ENCODE measurements around the gene SLCO4A1.

Gene SLCO4A1

DNA sequence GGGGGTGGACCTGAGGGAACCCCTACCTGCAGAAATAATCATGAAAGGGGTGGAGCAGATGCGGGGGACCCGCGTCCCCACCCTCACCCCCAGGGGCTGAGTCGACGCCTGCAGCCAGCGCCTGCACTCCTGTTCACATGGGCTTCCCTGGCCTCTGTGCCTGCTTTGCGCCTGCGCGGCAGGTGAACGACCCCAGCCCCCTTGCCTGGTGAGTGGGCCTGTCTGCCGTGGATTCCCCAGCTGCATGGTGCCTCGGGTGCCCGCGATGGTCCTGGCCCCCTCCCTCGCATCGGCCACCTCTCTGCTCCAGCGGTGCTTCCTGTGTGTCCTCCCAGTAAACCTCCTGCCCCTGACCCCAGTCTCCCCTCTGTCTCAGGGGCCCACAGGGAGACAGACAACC, 47.6 kb downstream of the SLCO4A1 start:
- DNase-seq: no peak

DNA sequence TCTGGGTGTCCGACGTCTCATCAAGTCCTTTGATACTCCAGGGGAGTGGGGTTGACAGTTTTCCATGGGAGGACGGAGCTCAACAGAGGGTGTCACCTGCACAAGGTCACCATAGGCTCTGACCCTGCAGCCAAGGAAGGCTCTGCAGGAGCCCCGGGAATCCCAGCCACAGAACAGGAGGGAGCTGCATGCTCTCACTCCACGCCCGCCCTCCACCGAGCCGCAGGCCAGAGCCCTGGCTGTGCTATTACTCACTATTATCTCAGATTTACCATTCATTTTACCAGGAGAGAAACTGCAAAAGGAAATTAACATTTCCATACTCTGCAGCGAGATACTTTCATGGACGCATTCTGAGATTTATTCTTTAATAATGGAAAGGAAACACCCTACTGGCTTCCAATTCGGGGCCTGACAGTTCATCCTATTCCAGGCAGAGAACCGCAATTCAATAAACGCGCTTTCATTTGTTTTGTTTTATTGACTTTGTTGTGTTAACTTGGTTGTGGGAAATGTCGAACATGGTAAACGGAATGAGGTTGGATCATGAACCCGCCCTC, 48.0 kb downstream of the SLCO4A1 start:
- DNase-seq: no peak

GRCh38 chr20:62691487-62691886, 49.2 kb downstream of the SLCO4A1 start:
- no peak for DNase-seq

DNA sequence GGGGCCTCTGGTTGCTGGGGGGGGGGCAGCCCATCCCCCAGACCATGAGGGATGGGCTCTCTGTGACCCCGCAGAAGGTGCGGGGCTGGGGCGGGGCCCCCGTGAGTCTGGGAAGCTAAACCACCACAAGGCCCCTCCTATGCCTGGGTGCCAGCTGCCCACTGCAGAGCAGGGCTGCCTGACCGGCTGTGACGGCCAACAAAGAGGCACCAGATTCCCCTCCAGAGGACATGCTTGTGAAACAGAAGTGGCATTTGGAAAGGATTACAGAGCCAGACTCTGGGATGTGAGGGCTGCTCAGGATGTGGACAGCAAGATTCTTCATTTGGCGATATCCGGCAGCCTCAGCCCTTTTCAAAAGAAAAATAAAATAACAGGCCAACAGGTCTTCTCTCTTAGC, 49.9 kb downstream of the SLCO4A1 start:
- DNase-seq: no peak

GRCh38 chr20:62692801-62693523, 50.7 kb downstream of the SLCO4A1 start:
- no peak for DNase-seq

DNA sequence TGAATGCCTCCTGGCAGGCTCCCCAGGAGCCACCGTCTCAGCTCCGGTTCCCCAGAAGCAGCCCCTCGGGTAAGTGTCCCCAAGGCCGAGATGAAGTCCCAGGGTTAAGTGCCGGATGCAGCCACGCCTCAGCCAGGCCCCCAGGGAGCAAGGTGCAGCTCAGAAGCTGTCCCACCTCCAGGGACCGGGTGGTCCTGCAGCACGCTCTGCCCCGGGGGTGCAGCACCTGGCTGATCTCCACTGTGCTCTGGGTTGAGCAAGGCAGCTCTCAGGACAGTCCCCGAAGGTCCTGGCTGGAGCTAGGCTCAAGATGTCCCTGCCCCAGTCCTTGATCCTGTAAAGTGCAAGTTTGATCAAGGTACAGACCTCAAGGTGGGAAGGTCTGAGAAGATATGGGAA, 51.2 kb downstream of the SLCO4A1 start:
- DNase-seq: no peak

- DNase-seq: no peak
Measured at GRCh38 chr20:62694106-62694505, 51.8 kb downstream of the SLCO4A1 start.

- no peak for DNase-seq
Measured at GRCh38 chr20:62694868-62695267, 52.6 kb downstream of the SLCO4A1 start.

DNA sequence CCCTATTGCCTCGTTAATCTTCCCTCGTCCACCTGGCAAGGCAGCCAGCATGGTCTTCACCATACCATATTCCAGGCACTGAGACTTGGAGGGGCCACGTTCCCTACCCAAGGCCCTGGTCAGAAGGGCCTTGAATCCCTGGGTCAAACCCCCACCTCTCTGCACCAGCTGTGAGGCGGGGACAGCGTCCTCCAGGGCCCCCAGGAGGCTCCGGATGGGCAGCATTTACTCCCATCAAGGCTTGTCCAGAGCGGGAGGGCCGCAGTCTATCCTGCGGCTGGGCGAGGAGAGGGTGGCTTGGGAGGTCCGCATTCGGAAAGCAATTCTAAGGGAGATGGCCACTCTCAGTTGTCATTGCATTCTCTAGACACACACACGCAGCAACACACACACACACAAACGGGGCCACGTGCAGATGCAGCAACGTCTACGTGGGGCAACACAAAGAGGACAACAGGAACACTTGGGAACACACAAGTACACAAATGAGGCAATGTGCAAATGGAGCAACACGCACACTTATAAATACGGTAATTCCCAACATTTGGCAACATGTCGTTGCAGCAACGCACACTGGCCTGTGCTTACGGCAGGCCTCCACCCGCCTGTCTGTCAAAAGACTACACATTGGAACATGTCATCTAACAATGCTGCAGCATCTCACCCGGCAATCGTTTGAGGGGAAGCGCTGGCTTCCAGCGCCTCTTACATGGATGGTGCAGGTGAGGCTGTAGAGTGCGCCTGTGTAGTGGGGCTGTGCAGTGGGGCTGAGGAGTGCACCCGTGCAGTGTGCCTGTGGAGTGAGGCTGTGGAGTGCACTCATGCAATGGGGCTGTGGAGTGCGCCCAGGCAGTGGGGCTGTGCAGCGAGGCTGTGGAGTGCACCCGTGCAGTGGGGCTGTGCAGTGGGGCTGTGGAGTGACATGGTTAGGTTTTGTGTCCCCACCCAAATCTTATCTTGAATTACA, 53.4 kb downstream of the SLCO4A1 start:
- DNase-seq: no peak

- no peak for DNase-seq
Measured at GRCh38 chr20:62696434-62696957, 54.2 kb downstream of the SLCO4A1 start.

DNA sequence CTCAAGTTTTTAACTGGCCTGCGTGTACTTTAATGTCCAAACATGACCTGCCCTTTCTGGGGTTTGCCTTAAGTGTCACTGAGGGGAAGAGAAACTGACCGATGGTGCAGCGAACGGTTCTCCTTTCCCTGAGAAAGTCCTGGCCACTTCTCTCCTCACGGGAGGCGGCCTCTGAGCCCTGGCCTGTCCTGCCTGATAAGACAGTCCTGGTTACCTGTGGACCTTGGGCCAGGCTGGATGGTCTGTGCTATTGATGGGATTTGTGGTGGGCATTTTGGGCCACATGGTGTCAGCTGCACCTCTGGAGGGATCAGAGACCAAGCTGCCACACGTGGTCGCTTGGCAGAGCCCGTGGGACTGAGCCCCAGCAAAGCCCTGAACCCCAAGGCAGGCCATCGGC, 54.7 kb downstream of the SLCO4A1 start:
- DNase-seq: no peak

DNA sequence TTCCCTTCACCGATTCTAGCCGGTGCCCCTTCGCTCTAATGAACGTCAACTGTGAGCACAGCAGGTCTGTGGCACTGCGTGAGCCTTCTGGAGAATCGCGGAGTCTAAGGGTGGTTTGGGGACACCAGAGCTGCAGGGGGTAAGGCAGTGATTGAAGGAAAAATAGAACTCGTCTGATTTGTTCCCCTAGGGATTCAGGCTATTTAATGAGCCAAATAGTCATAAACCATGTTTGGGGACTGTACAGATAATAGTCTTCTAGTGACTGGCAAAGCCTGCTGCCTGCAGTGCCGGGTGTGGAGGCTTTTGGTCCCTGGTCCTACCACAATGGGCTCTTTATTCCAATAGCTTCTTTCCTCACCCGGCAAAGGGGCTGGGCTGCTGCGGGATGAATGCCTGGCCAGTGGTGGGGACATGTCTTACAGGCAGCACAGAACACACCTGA, 55.2 kb downstream of the SLCO4A1 start:
- no peak for DNase-seq

DNA sequence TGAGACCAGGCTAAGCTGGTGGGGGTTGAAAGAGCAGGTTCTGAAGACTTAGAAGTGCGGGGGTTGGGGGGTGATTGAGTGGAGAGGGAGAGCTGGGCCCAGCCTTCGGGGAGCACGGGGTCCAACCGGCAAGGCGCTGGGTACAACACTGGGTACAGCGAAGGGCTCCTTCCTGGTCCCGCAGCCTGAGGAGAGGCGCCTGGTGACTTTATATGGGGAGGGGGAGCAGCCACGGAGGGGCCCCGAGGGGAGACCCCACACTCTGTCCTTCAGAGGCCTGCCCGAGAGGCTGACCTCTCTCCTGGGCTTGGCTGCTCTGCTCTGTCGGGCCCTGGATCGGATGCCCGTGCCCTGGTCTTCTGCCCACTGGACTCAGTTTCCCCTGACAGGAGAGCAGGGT, 55.9 kb downstream of the SLCO4A1 start:
- no peak for DNase-seq

DNA sequence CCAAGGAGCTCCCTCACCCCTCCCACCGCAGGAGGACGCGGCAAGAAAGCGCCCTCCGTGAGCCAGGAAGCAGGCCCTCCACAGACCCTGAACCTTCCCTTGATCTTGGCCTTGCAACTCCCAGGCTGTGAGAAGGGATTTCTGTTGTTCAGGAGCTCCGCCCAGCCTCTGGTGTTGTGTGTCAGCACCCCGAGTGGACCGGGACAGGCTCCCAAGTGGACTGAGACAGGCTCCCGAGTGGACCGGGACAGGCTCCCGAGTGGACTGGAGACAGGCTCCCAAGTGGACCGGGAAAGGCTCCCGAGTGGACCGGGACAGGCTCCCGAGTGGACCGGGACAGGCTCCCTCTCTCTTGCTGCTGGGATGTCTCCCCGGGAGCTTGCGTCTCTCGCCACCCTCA, 57.0 kb downstream of the SLCO4A1 start:
- no peak for DNase-seq

DNA sequence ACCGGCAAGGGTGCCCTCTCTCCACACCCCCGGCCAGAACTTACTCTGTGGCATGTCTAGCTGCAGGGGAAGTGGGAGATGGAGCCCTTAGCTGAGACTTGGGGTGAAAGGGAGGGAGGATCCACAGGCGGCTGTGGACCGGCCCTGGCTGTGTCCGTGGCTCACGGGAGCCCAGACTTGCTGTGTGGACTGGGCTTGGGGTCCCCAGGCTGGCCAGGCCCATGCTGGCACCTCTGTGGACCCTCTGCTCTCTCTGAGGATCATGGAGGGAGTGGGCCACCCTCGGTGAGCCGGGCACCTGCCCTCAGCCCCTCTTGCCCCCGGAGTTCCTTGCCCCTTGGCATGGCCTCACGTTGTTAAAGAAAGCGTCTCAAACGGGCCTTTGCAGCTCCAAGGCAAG, 57.4 kb downstream of the SLCO4A1 start:
- DNase-seq: no peak

- DNase-seq: no peak
Measured at GRCh38 chr20:62700261-62700930, 58.1 kb downstream of the SLCO4A1 start.

GRCh38 chr20:62701161-62702012, 59.1 kb downstream of the SLCO4A1 start:
- DNase-seq: no peak

GRCh38 chr20:62702013-62702300, 59.7 kb downstream of the SLCO4A1 start:
- DNase-seq: no peak

- peak; percentile 11 for DNase-seq
Measured at GRCh38 chr20:62702895-62703852, 60.9 kb downstream of the SLCO4A1 start.

- no peak for DNase-seq
Measured at GRCh38 chr20:62703853-62704228, 61.5 kb downstream of the SLCO4A1 start.

GRCh38 chr20:62704341-62704948, 62.1 kb downstream of the SLCO4A1 start:
- no peak for DNase-seq

All from OCI-M1 (cell line).